ENCODE measurements around the gene SELENOT.

DNA sequence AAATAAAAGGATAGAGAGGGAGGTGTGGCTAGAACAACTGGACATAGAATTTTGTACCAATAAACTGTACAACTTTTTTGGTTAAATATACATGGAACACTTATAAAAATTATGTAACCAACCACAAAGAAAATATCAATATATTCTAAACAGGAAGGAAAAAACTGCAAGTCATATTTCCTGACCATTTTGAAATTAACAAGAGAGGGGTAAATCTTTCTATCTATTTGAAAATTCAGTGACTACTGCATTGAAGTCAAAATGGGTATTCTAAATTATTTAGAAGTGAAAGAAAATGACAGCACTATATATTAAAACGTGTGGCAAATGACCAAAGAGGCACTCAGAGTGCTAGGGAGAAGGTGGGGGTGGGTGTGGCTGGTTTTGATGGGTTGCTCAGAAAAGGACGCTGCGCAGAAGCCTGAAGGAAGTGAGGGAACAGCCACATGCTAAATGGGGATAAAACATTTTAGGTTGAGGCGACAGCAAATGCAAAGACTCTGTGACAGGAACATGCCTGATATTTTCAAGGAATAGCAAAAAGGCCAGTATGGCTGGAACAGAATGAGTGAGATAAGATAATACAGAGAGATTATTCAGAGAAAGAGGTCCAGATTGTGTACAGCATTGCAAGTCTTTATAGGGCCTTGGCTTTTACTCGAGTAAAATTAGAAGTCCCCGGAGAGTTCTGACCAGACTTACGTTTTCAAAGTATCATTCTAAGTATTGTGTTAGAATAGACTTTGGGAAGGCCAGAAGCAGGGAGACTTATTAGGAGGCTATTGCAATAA lies 59.5 kb downstream of the SELENOT start:
- TF ChIP-seq CTCF (IDR thresholded peaks at IDR 0.05) (no peak), POLR2AphosphoS5 (IDR thresholded peaks at IDR 0.05) (no peak), POLR2A (IDR thresholded peaks at IDR 0.05) (no peak), EP300 (IDR thresholded peaks at IDR 0.05) (no peak)

Measured in sigmoid colon (tissue), 4 donors.